Type B pancreatic cell (in vitro differentiated cells): ENCODE measurements around the gene SWI5. TPM values are rescaled to one million over a fixed set of nuclear protein-coding genes. Genes with fewer than 3 reads are reported as not detected.

ENCODE experiments used
- DNase-seq: peaks from one replicate; pipeline ENCODE4 v3.0.0; 2021; ENCODE audit warnings: mixed read lengths; ENCODE audit not compliant: unreplicated experiment; ENCODE audit errors: extremely low spot score
- H3K27ac Mint-ChIP-seq: 2 replicates; pipeline ENCODE4 v1.8.0; 2021; ENCODE audit warnings: mild to moderate bottlenecking, mixed read lengths
- H3K27me3 Mint-ChIP-seq: 2 replicates; pipeline ENCODE4 v1.8.0; 2021; ENCODE audit warnings: mixed read lengths
- H3K36me3 Mint-ChIP-seq: 2 replicates; pipeline ENCODE4 v1.8.0; 2021; ENCODE audit warnings: mixed read lengths
- H3K4me1 Mint-ChIP-seq: one replicate; pipeline ENCODE4 v1.8.0; 2021; ENCODE audit warnings: mixed read lengths; ENCODE audit not compliant: unreplicated experiment
- H3K4me3 Mint-ChIP-seq: 2 replicates; pipeline ENCODE4 v1.8.0; 2021; ENCODE audit warnings: mild to moderate bottlenecking, mixed read lengths
- H3K9me3 Mint-ChIP-seq: 2 replicates; pipeline ENCODE4 v1.8.0; 2021; ENCODE audit warnings: mixed read lengths
- CTCF ChIP-seq: fragments of 200-600 bp; sonication (generic); conservative IDR thresholded peaks from 2 replicates; pipeline ENCODE4 v1.5.0; 2021; ENCODE audit warnings: antibody characterized with exemption, mild to moderate bottlenecking
- total RNA-seq: library from RNA; stranded (reverse); gene quantifications from 2 replicates; pipeline ENCODE4 v1.2.1, GENCODE V29; 2021; ENCODE audit warnings: low replicate concordance

SWI5 gene
- total RNA-seq, 1 donor from 2014 or later = 23.0 TPM

- H3K4me3 Mint-ChIP-seq = no peak overlapping the region
- no peak overlapping the region for H3K27ac Mint-ChIP-seq
- peaks cover 3% of the 10 kb centered on the region for H3K36me3 Mint-ChIP-seq
- H3K27me3 Mint-ChIP-seq = no peaks in the 10 kb centered on the region
- H3K9me3 Mint-ChIP-seq = no peaks in the 10 kb centered on the region
- H3K4me1 Mint-ChIP-seq = no peaks in the 10 kb centered on the region
- no peak for TF ChIP-seq CTCF
- DNase-seq = no peak
Observed at GRCh38 chr9:128233817-128234406, 42.2 kb upstream of the SWI5 start.

- H3K27me3 Mint-ChIP-seq = no peaks in the 10 kb centered on the region
- DNase-seq = no peak
- H3K4me3 Mint-ChIP-seq = peak overlapping the region; percentile 7
- H3K4me1 Mint-ChIP-seq = peaks cover 14% of the 10 kb centered on the region
- no peaks in the 10 kb centered on the region for H3K36me3 Mint-ChIP-seq
- TF ChIP-seq CTCF = no peak
- H3K9me3 Mint-ChIP-seq = no peaks in the 10 kb centered on the region
- no peak overlapping the region for H3K27ac Mint-ChIP-seq
Observed at GRCh38 chr9:128242124-128242523, 34.0 kb upstream of the SWI5 start.

- no peak for TF ChIP-seq CTCF
- Mint-ChIP-seq H3K27ac (no peak overlapping the region), H3K36me3 (no peaks in the 10 kb centered on the region), H3K27me3 (no peaks in the 10 kb centered on the region), H3K4me1 (peaks cover 14% of the 10 kb centered on the region), H3K4me3 (peak overlapping the region; percentile 59), H3K9me3 (no peaks in the 10 kb centered on the region)
- DNase-seq = no peak
Observed at GRCh38 chr9:128242828-128243214, 33.3 kb upstream of the SWI5 start.

GRCh38 chr9:128243215-128244018, 32.7 kb upstream of the SWI5 start:
- Mint-ChIP-seq H3K27ac (peak overlapping the region; percentile 71), H3K36me3 (no peaks in the 10 kb centered on the region), H3K9me3 (no peaks in the 10 kb centered on the region), H3K4me1 (peaks cover 14% of the 10 kb centered on the region), H3K27me3 (no peaks in the 10 kb centered on the region), H3K4me3 (peak overlapping the region; percentile 87)
- TF ChIP-seq CTCF = no peak
- DNase-seq = no peak

- Mint-ChIP-seq H3K27ac (peak overlapping the region; percentile 71), H3K4me3 (peak overlapping the region; percentile 87), H3K4me1 (peaks cover 14% of the 10 kb centered on the region), H3K27me3 (no peaks in the 10 kb centered on the region), H3K36me3 (no peaks in the 10 kb centered on the region), H3K9me3 (no peaks in the 10 kb centered on the region)
- no peak for DNase-seq
- TF ChIP-seq CTCF = no peak
Observed at GRCh38 chr9:128244091-128244836, 31.8 kb upstream of the SWI5 start.
